Measurements from ENCODE around the gene PLPPR3.

The PLPPR3 gene

DNA sequence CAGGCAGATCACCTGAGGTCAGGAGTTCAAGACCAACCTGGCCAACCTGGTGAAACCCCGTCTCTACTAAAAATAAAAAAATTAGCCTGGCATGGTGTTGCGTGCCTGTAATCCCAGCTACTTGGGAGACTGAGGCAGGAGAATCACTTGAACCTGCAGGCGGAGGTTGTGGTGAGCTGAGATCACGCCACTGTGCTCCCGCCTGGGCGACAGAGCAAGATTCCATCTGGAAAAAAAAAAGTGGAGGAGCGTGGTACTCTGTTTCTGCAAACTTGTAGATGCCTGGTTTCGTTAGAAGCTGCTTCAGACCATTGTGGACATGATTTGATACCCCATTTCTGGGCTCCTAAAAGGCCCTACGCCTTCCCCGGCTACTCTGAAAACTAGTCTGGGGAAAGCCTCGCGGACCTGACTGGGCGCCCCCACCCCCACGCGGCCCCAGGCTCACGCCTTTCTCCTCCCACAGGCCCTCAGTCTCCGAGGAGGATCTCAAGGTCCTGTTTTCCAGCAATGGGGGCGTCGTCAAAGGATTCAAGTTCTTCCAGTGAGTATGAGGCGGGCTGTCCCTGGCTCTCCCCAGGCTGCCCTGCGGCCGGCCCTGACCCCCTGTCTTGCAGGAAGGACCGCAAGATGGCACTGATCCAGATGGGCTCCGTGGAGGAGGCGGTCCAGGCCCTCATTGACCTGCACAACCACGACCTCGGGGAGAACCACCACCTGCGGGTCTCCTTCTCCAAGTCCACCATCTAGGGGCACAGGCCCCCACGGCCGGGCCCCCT is 11.5 kb downstream of the PLPPR3 start:
- no peak for DNase-seq (ENCODE audit: low read depth)

DNA sequence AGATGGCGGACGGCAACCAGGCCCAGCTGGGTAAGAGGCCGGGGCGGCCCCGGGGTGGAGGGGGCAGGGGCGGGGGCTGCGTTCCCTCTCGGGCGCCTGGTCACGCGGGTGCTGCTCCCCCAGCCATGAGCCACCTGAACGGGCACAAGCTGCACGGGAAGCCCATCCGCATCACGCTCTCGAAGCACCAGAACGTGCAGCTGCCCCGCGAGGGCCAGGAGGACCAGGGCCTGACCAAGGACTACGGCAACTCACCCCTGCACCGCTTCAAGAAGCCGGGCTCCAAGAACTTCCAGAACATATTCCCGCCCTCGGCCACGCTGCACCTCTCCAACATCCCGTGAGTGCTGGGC is 13.4 kb downstream of the PLPPR3 start:
- no peak for DNase-seq (ENCODE audit: low read depth)

DNA sequence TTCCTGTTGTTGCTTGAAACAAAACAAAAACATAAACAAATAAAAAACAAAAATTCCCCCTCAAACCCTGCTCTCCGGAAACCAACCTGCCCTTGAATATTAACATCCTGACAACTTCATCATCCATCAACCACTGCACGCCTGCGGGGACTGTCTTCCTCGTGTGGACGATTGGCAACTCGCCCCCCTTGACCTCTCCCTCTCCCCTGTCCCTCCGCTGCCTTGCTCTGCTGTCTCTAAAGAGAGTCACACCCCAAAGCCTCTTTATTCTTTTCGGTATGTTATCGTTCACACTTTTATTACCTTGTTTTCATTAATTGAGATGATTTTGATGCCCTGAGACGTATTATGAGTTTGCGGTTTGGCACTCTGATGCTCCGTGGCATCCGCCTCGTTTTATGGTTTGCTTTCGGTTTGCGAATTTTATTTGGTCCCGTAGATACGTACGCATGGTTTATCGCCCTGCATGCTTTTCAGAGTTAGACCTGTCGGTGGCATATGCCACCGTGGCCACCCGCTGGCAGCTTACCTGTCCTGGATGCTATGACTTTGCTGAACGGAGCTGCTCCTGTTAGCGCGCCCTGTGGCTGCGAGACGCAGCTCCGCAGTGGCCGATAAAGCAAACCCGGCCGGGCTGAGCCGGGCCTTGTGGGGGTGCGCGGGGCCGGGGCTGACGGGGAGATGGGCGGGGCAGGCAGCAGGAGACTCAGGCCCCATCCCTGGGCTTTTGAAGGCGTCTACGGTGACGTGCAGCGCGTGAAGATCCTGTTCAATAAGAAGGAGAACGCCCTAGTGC is 13.9 kb downstream of the PLPPR3 start:
- DNase-seq (ENCODE audit: low read depth), result no peak

GRCh38 chr19:806815-807421 is 14.8 kb downstream of the PLPPR3 start:
- DNase-seq (ENCODE audit: low read depth), result no peak

GRCh38 chr19:805600-806550 is 15.9 kb downstream of the PLPPR3 start:
- no peak for DNase-seq (ENCODE audit: low read depth)

- DNase-seq (ENCODE audit: low read depth), result no peak
Observed at GRCh38 chr19:805166-805551, 16.6 kb downstream of the PLPPR3 start.

DNA sequence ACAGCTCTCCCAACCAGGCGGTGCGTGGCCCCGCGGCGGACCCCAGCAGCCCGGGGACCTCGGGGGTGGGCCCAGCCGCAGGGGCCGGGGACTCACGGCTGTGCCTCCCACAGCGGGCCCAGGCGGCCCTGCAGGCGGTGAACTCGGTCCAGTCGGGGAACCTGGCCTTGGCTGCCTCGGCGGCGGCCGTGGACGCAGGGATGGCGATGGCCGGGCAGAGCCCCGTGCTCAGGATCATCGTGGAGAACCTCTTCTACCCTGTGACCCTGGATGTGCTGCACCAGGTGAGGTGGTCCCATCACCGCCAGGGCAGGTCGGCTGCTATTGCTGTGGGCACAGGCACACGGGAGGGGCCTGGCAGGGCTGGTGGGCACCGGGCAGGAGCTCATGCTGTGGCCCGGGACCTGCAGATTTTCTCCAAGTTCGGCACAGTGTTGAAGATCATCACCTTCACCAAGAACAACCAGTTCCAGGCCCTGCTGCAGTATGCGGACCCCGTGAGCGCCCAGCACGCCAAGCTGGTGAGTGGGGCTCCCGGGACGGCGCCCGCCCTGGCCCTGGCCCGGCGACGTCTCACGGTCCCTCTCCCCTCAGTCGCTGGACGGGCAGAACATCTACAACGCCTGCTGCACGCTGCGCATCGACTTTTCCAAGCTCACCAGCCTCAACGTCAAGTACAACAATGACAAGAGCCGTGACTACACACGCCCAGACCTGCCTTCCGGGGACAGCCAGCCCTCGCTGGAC is 17.2 kb downstream of the PLPPR3 start:
- no peak for DNase-seq (ENCODE audit: low read depth)

GRCh38 chr19:803686-804418 is 17.9 kb downstream of the PLPPR3 start:
- no peak for DNase-seq (ENCODE audit: low read depth)

DNA sequence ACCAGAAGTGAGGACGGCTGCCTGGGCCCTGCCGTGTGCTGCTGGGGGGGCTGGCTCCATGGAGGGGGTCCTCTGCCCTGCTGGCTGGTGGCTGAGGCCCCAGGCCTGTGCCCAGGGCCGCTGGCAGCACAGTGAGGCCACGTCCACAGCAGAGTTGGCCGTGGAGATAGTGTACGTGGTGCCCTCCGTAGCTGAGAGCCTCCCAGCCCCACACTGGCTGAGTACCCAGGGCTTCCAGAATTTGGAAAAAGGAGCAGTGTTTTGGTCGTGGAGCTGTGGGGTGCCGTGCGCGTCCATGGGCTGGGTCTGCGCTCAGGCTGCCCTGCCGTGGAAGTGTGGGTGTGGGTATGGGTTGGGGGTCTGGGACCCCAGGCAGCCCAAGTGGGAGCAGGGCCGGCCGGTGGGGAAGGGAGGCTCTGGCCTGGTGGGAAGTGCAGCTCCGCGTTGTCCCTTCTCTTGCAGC is 18.6 kb downstream of the PLPPR3 start:
- no peak for DNase-seq (ENCODE audit: low read depth)

- no peak for DNase-seq (ENCODE audit: low read depth)
Observed at GRCh38 chr19:802498-803098, 19.2 kb downstream of the PLPPR3 start.

- DNase-seq (ENCODE audit: low read depth), result no peak
Observed at GRCh38 chr19:801861-802497, 19.8 kb downstream of the PLPPR3 start.

GRCh38 chr19:801030-801860 is 20.5 kb downstream of the PLPPR3 start:
- no peak for DNase-seq (ENCODE audit: low read depth)

DNA sequence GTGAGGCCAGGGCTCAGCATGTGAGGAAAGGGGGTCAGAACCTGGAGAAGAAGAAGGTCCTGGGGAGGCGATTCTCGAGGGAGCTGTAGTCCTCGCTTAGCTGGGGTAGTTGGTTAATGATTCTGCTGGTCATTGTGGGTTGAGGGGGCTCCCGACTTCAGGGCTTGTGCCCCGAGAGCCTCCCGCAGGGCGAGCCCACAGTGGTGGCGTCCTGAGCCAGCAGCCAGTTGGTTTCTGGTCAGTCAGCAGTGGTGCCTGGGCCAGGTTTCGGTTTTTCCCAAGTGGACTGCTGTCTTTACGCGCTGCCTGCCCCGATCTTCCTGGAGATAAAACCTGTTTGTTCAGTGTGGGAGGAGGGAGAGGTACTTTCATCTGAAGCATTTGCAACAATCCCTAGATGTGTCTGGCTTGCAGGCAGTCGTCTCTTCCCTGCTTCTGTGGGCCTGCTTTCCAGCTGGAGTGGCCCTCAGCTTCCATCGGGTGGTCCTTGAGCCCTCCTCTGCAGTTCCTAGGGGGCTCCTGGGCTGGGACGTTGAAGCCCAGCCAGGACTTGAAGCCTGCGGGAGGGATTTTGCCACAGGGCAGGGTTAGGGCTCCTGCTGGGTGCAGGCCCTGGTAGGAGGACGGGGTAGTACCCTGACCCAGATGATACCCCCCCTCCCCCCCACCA is 21.3 kb downstream of the PLPPR3 start:
- DNase-seq (ENCODE audit: low read depth), result no peak

GRCh38 chr19:799076-799881 is 22.5 kb downstream of the PLPPR3 start:
- no peak for DNase-seq (ENCODE audit: low read depth)

- no peak for DNase-seq (ENCODE audit: low read depth)
Observed at GRCh38 chr19:798415-799075, 23.2 kb downstream of the PLPPR3 start.

DNA sequence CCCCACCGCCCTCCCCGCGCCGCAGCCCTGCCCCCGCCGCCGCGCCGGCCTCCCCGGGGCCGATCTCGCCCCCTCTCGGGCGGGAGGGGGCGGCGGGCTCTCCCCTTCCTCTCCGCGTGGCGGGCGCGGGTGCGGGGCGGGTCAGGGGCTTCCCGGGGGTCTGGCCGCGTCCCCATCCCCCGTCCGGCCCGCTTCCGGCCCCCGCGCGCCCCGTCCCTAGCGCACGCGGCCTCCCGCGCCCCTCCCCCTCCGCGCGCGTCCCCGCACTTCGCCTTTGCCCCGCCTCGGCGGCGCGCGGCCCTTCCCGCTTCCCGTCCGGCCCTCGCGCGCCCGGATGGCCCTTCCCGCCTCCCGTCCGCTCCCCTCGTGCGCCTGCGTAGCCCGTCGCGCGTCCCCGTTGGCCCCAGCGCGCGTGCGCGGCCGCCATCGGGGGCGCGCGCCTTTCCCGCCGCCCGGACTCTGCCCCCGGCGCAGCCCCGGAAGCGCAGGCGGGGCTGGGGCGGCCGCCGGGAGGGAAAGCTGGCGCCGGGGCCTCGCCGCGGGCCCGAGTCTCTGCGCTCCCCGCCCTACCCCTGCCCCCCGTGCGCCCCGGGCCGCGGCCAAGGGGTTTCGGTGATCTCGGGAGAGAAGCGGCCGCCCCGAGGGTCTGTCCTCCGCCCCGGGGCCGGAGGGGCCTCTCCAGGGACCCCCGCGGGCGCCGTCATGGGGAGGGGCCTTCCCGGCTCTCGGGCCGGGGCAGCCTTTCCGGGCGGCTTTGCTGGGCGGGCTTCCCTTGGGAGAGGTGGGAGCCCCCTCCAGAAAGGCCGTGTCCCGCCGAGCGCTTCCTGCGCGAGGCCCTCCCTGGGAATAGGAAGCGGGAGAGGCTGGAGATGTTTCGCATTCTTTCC is 24.0 kb downstream of the PLPPR3 start:
- no peak for DNase-seq (ENCODE audit: low read depth)
